Measurements from ENCODE around the gene SELENOP. TPM values are rescaled to one million over a fixed set of nuclear protein-coding genes. Genes with fewer than 3 reads are reported as not detected.

The SELENOP gene
- total RNA-seq, 4 donors from 2014 or later, result 79.2 to 489 (median 247) TPM

DNA sequence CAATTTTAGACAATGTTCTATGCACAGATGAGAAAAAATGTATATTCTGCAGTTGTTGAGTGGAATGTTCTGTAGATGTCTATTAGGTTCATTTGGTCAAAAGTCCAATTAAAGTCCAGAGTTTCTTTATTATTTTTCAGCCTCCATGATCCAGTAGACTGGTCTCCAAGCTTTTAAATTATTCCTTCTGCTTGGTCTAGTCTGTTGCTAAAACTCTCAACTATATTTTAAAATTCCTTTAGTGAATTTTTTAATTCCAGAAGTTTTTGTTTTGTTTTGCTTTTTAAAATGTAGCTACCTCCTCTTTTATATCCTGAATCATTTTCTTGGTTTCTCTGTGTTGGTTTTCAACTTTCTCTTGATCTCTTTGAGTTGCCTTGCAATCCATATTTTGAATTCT, 24.6 kb downstream of the SELENOP start:
- ATAC-seq, result no peak
- H3K27me3 ChIP-seq, result no peaks in the 10 kb centered on the region
- H3K36me3 ChIP-seq, result no peaks in the 10 kb centered on the region
- TF ChIP-seq POLR2A (IDR thresholded peaks at IDR 0.05), result no peak
- no peak for TF ChIP-seq EP300 (IDR thresholded peaks at IDR 0.05)
- no peak for TF ChIP-seq POLR2AphosphoS5 (IDR thresholded peaks at IDR 0.05)
- no peak for TF ChIP-seq CTCF (IDR thresholded peaks at IDR 0.05)
- no peak overlapping the region for H3K27ac ChIP-seq
- H3K4me3 ChIP-seq, result no peak overlapping the region
- no peaks in the 10 kb centered on the region for H3K4me1 ChIP-seq
- peaks cover 0 to 40% (median 0%) of the 10 kb centered on the region in 3 donors for H3K9me3 ChIP-seq

DNA sequence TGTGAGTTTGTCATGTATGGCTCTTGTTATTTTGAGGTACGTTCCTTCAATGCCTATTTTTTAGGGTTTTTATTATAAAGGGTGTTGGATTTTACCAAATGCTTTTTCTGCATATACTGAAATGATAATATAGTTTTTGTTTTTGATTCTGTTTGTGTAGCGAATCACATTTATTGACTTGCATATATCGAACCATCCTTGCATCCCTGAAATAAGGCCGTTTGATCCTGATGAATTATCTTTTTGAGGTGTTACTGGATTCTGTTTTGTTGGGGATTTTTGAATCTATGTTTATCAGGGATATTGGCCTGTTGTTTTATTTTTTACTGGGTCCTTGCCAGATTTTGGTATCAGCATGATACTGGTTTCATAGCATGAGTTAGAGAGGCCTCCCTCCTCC, 25.9 kb downstream of the SELENOP start:
- H3K27ac ChIP-seq, result no peak overlapping the region
- ATAC-seq, result no peak
- WGBS, 2 donors (ENCODE audit: low coverage in 1 of 2), result 89 to 92% methylated on average over 4 of the region's 4 CpGs

DNA sequence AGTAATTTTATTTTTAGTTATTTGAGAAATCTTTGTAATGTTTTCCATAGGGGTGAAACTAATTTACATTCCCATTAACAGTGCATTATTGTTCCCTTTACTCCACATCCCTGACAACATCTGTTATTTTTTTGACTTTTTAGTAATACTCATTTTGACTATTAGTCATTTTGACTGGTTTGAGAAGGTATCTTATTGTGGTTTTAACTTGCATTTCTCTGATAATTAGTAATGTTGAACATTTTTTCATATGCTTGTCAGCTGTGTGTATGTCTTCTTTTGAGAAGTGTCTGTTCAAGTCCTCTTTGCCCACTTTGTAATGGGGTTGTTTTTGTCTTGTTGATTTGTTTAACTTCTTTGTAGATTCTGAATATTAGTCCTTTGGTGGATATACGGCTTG, 27.6 kb downstream of the SELENOP start:
- Histone ChIP-seq H3K4me1 (no peaks in the 10 kb centered on the region), H3K27ac (no peak overlapping the region), H3K4me3 (no peak overlapping the region), H3K9me3 (peaks cover 0 to 39% (median 0%) of the 10 kb centered on the region in 3 donors), H3K27me3 (no peaks in the 10 kb centered on the region), H3K36me3 (no peaks in the 10 kb centered on the region)
- ATAC-seq, result no peak
- no peak for TF ChIP-seq CTCF (IDR thresholded peaks at IDR 0.05)
- no peak for TF ChIP-seq EP300 (IDR thresholded peaks at IDR 0.05)
- TF ChIP-seq POLR2AphosphoS5 (IDR thresholded peaks at IDR 0.05), result no peak
- TF ChIP-seq POLR2A (IDR thresholded peaks at IDR 0.05), result no peak
- WGBS, 2 donors (ENCODE audit: low coverage in 1 of 2), result 86 to 100% methylated on average over 1 of the region's 1 CpG

More for the DNA sequence above, 25.9 kb downstream of the SELENOP start:
- H3K4me1 ChIP-seq, result no peaks in the 10 kb centered on the region
- peaks cover 0 to 40% (median 0%) of the 10 kb centered on the region in 3 donors for H3K9me3 ChIP-seq
- H3K4me3 ChIP-seq, result no peak overlapping the region
- no peaks in the 10 kb centered on the region for H3K27me3 ChIP-seq
- no peak for TF ChIP-seq POLR2AphosphoS5 (IDR thresholded peaks at IDR 0.05)
- no peak for TF ChIP-seq EP300 (IDR thresholded peaks at IDR 0.05)
- no peak for TF ChIP-seq POLR2A (IDR thresholded peaks at IDR 0.05)
- TF ChIP-seq CTCF (IDR thresholded peaks at IDR 0.05), result no peak
- H3K36me3 ChIP-seq, result no peaks in the 10 kb centered on the region

- ATAC-seq, result no peak
- Histone ChIP-seq H3K27ac (no peak overlapping the region), H3K4me1 (no peaks in the 10 kb centered on the region), H3K36me3 (no peaks in the 10 kb centered on the region), H3K27me3 (no peaks in the 10 kb centered on the region), H3K4me3 (no peak overlapping the region), H3K9me3 (peaks cover 0 to 15% (median 0%) of the 10 kb centered on the region in 3 donors)
- no peak for TF ChIP-seq CTCF (IDR thresholded peaks at IDR 0.05)
- TF ChIP-seq EP300 (IDR thresholded peaks at IDR 0.05), result no peak
- TF ChIP-seq POLR2AphosphoS5 (IDR thresholded peaks at IDR 0.05), result no peak
- no peak for TF ChIP-seq POLR2A (IDR thresholded peaks at IDR 0.05)
- WGBS, 2 donors (ENCODE audit: low coverage in 1 of 2), result 75 to 88% methylated on average over 1 of the region's 1 CpG
Observed at GRCh38 chr5:42781584-42781983, 30.1 kb downstream of the SELENOP start.

DNA sequence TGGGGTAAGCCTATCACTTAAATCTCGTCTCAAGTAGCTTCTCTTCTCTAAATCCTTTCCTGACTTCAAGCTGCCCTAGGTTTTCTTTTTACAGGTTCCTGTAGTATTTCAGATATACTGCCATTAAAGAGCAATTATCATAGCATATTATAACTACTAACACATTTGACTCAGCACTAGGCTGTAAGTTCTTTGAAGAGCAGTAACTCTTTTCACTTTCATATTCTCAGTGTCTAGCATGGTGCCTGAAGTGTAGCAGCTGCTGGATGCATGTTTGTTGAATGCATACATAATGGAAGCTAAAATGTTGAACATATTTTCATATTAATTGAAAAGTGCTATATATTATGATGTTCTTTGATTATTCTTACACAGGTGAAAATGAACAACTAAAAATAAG, 32.6 kb downstream of the SELENOP start:
- no peaks in the 10 kb centered on the region for H3K9me3 ChIP-seq
- 63 to 86% methylated on average over 1 of the region's 1 CpG for WGBS, 2 donors (ENCODE audit: low coverage in 1 of 2)
- no peak overlapping the region for H3K4me3 ChIP-seq
- H3K27me3 ChIP-seq, result no peaks in the 10 kb centered on the region
- no peaks in the 10 kb centered on the region for H3K36me3 ChIP-seq
- no peaks in the 10 kb centered on the region for H3K4me1 ChIP-seq
- no peak overlapping the region for H3K27ac ChIP-seq
- no peak for ATAC-seq
- TF ChIP-seq POLR2A (IDR thresholded peaks at IDR 0.05) (no peak), POLR2AphosphoS5 (IDR thresholded peaks at IDR 0.05) (no peak), CTCF (IDR thresholded peaks at IDR 0.05) (no peak), EP300 (IDR thresholded peaks at IDR 0.05) (no peak)
